ENCODE results near the gene SLC52A1. TPM values are rescaled to one million over a fixed set of nuclear protein-coding genes. Genes with fewer than 3 reads are reported as not detected.
A peak's percentile ranks its signal among the peaks of the same experiment; 100 is the strongest.
"Not testable (repeated sequence)": the region's sequence is repeated elsewhere in the genome, so short reads cannot be mapped to it uniquely, and the experiment has no call there.

The SLC52A1 gene
- not detected for total RNA-seq

GRCh38 chr17:5035315-5035714 is at the start of gene SLC52A1:
SLC52A1 (minus strand) TSS chr17:5035426; CDS start chr17:5034606, 820 bp downstream.
- no peak for DNase-seq

DNA sequence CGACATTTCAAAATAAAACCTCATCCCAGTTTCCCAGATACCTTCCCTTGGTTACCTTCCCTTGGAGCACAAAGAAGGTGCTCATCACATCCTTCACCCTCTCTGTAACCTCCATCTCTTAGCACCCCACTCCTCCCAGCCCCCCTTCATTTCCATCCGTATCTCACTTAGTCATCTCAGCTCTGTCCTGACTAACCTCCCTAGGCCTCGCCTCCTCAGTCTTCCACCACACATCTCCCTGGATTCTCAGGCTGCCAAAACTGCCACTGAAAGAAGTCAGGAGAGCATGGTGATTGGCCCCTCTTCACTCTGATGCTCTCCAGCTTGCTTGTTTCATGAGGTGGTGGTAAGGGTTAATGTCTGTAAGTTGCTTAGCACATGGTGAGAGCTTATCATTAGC is 45.4 kb upstream of the SLC52A1 start:
- no peak for DNase-seq

- DNase-seq, result peak; percentile 54
These were observed 43.1 kb upstream of the SLC52A1 start, which contains the start of gene ZFP3 for GRCh38 chr17:5078106-5079028. ZFP3 (plus strand) TSS chr17:5078467; CDS start chr17:5091505, 13,038 bp downstream.

DNA sequence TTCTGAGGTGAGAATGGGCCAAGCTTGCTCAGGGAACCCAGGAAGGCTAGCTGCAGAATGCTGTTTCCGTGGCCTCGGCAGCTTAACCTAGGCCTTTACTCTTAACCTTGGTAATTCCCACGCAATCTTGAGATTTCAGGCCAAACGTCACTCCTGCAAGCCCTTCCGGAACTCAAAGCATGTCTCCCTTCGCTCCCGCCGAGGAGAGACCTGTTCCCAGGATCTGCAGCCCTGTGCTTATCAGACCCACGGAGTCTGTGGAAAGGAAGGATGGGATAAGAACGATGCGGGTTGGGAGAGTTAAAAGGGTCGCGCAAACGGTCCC is 42.5 kb upstream of the SLC52A1 start:
- DNase-seq, result no peak

GRCh38 chr17:5077275-5077674 is 42.0 kb upstream of the SLC52A1 start:
- DNase-seq, result not testable (repeated sequence)

GRCh38 chr17:5075472-5075871 is 40.2 kb upstream of the SLC52A1 start:
- not testable (repeated sequence) for DNase-seq

DNA sequence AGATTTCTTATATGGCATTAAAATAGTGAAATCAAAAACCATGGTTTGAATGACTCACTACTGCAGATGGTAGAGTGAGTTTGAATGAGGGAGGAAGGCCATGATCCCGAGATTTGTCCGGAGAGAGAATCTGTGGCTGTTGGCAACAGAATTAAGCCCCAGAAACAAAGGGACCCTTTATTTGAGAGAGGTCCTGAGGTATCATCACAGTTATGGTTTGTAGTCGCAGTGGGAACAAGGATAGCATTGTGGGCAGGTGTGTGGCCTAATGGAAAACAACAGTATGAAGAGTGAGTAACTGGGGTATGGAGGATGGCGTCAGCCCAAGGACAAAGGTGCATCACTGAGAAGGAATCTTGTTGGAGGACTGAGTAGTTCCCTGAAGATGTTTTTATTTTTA is 34.5 kb upstream of the SLC52A1 start:
- no peak for DNase-seq

GRCh38 chr17:5068236-5068635 is 33.0 kb upstream of the SLC52A1 start:
- no peak for DNase-seq

DNA sequence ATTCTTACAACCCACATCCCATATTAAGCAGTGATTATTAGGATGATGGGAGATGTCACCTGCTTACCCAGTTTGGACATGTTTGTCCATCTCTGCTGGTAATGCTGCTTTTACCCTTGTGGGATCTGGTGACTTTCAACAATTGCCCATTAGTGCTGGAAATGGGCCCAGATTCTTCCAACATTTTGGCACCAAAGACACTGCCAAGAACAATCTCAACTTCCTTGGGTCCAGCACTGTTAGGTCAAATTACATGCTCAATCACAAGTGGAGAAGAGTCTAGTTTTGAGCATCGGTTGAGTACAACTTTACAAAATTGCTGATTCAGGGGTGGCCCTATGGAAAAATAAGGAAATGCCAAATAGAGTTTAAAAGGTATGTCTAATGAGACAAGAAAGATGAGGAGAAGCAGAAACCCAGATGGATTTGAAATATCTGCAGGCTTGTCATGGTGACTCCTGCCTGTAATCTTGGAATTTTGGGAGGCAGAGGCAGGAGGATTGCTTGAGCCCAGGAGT is 30.1 kb upstream of the SLC52A1 start:
- no peak for DNase-seq

- no peak for DNase-seq
These were observed 20.3 kb upstream of the SLC52A1 start for GRCh38 chr17:5055543-5055942.

DNA sequence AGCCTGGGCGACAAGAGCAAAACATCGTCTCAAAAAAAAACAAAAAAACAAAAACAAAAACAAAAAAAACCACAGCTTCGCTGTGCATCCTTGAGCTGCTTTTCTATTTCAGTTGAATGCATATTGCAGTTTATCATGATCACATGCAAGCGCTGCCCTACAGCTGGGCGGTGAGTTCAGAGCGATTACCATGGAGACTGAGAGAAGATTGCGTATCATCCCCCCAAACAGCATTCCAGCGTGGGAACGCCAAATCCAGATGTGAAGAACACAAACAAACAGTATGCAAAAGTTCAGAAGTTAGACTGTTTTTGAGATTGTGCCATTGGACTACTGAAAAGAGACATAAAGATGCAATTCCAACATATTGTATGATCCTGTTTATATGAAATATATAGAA is 15.1 kb upstream of the SLC52A1 start:
- no peak for DNase-seq

DNA sequence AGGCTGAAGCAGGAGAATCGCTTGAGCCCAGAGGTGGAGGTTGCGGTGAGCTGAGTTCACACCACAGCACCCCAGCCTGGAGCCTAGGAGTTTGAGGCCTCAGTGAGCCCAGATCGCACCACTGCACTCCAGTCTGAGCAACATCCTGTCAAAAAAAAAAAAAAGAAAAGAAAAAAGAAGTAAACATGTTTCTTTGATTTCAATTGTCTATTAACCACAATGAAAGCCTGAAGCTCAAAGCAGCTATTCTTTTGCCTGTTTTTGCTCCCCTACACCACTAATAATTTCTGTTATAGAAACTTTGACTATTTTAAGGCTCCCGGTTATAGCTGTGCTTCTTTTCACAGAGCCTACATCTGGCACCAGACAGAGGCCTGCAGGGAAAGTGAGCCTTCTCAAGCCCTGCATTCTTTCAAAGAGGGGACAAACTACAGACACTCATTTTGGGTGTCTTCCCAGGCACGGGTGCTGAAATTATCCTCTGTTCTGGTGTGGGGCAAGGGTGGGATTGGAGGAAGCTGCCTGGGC is 14.2 kb upstream of the SLC52A1 start:
- DNase-seq, result peak; percentile 65

DNA sequence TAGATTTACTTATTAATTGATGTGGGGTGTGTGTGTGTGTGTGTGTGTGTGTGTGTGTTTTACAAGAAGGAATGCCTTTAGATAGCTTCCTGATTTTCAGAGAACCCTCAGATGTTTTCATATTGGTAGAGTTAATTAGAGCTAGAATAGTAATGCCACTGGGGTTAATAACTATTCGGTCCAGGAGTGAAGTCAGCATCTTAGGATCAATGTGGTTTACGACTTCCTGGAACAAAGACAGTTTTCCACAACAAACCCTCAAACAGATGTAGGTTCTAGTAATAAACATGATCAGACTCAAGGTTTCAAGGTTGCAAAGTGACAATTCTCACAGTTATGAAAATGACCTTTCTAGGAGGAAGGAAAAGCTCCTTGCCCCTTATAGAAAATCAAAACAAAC is 12.2 kb upstream of the SLC52A1 start:
- no peak for DNase-seq

- no peak for DNase-seq
These were observed 10.3 kb upstream of the SLC52A1 start for GRCh38 chr17:5045496-5045895.

GRCh38 chr17:5044630-5045029 is 9.4 kb upstream of the SLC52A1 start:
- no peak for DNase-seq

GRCh38 chr17:5043524-5043923 is 8.3 kb upstream of the SLC52A1 start:
- DNase-seq, result no peak

DNA sequence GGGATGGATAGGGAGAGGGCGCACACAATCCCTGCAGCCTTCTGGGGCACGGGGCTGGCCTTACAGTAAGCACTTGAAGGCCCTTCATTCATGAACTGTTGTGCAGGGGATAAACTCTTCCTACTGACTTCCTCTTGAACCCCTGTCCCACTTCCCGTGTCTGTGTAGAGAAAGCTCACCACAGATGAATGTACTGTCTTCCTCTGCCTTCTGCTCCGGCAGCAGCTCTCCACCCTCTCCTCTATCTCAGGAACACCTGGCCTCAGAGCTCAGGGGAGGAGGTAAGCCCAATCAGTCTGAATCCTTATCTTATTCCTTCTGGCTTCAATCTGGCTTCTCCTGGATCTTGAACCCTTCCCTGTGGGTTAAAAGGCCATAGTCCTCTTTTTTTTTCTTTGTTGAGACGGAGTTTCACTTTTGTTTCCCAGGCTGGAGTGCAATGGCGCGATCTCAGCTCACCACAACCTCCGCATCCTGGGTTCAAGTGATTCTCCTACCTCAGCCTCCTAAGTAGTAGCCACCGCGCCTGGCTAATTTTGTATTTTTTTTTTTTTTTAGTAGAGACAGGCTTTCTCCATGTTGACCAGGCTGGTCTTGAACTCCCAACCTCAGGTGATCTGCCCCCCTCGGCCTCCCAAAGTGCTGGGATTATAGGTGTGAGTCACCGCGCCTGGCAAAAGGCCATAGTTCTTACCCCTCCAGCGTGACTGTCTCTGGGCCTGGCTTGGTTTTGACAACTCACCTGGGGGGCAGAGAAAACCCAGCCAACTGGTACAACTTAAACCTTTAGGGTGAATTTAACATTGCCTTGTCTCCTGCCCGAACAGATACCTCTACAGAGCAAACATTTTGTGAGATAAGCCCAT is 7.2 kb upstream of the SLC52A1 start:
- no peak for DNase-seq

- DNase-seq, result no peak
These were observed 575 bp downstream of the SLC52A1 start for GRCh38 chr17:5034651-5035050.

DNA sequence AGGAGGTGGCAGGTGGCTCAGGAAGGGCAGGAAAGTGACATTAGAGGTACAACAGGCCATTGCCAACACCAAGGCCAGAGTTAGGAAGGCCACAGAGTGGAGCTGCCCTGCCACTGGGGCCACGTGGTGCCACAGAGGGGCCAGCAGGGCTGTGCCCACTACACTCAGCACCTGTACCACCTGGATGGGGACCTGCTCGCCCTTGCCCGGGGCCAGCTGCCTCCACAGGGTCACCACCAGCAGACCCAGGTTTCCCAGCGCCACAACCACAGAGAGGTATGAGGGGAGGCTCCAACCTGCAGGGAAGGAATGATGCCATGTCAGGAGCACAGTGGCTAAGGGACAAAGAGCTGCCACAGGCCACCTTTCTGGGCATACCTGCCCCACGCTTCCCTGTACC is 1.2 kb downstream of the SLC52A1 start:
- no peak for DNase-seq

GRCh38 chr17:5033352-5034015 is 1.7 kb downstream of the SLC52A1 start:
- no peak for DNase-seq

GRCh38 chr17:5032865-5033264 is 2.4 kb downstream of the SLC52A1 start:
- no peak for DNase-seq

DNA sequence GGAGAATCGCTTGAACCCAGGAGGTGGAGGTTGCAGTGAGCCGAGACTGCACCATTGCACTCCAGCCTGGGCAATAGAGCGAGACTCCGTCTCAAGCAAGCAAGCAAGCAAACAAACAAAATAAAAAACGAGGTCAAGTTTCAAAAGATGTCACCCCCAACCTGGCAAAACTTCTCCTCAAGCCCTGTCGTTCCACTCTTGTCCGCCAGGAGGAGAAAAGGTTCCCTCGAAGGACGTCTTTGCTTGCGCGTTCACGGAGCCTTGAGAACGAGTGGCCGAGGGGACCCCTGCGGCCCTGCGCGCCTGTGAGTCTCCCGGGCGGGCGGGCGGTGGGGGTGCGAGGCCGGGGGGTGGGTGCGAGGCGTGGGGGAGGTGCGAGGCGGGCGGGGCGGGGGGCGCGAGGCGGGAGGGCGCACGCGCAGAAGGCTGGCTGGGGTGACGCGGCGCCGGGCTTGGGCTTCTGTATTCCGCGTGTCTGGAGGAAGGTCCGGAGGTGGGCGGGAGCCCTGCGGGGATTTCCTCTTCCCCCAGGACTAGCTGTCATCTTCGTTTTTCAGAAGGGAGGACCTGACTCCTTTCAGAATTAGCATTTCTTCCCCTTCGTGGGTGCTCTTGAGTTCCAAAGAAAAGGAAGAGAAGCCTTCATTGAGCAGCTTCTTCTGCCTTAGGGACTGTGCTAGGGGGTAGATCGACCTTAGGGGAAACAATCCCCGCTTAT is 3.7 kb downstream of the SLC52A1 start:
- DNase-seq, result peak; percentile 78

Measured in effector CD4-positive, alpha-beta T cell (primary cell).